CD4-positive, alpha-beta memory T cell (primary cell): ENCODE data around the gene ORM1. TPM values are rescaled to one million over a fixed set of nuclear protein-coding genes. Genes with fewer than 3 reads are reported as not detected.

Experiments used
- CTCF ChIA-PET: fragments of 350-600 bp; sonication (Branson Sonifier 250); formaldehyde crosslinking; loops from one replicate; lab custom pipeline; 2021; ENCODE audit warnings: inconsistent platforms; ENCODE audit not compliant: partially characterized antibody; lab: Charles Lee
- POLR2A ChIA-PET: fragments of 350-600 bp; sonication (Branson Sonifier 250); formaldehyde crosslinking; loops from one replicate; lab custom pipeline; 2021; ENCODE audit not compliant: partially characterized antibody; lab: Charles Lee
- DNase-seq, 5 donors: peaks; one replicate each; pipeline versions ENCODE4 v3.0.0 to v3.0.0-alpha.2; 2020 to 2022; ENCODE audit warnings: mixed read lengths in 1 of 5
- H3K27ac ChIP-seq: one replicate; pipeline ENCODE4 v1.7.0; 2013; ENCODE audit warnings: low read depth, low read length
- H3K27me3 ChIP-seq: 2 replicates; pipeline ENCODE4 v1.7.0; 2013; ENCODE audit warnings: mild to moderate bottlenecking, low read length, moderate library complexity; ENCODE audit not compliant: insufficient read depth
- H3K36me3 ChIP-seq: 2 replicates; pipeline ENCODE4 v1.7.0; 2013; ENCODE audit warnings: mild to moderate bottlenecking, low read length, moderate library complexity; ENCODE audit not compliant: insufficient read depth
- H3K4me1 ChIP-seq: 2 replicates; pipeline ENCODE4 v1.7.0; 2013; ENCODE audit warnings: mild to moderate bottlenecking, low read length, moderate library complexity; ENCODE audit not compliant: insufficient read depth
- H3K4me3 ChIP-seq, 2 donors: one replicate each; pipeline ENCODE4 v1.7.0; 2013; ENCODE audit warnings: low read length in 2 of 2, mild to moderate bottlenecking in 1 of 2
- H3K9me3 ChIP-seq, 2 donors: one replicate each; pipeline ENCODE4 v1.7.0; 2013; ENCODE audit warnings: low read length in 2 of 2, control low read depth in 1 of 2; ENCODE audit not compliant: control insufficient read depth in 1 of 2
- H3K27ac Mint-ChIP-seq, 7 donors: one replicate each; pipeline ENCODE4 v1.8.0; 2020 to 2021; ENCODE audit warnings: mixed read lengths in 7 of 7, mild to moderate bottlenecking in 6 of 7, inconsistent platforms in 3 of 7, moderate library complexity in 3 of 7
- H3K27me3 Mint-ChIP-seq, 2 donors: one replicate each; pipeline ENCODE4 v1.8.0; 2020 to 2021; ENCODE audit warnings: mixed read lengths in 2 of 2
- H3K36me3 Mint-ChIP-seq, 2 donors: one replicate each; pipeline ENCODE4 v1.8.0; 2020 to 2021; ENCODE audit warnings: mixed read lengths in 2 of 2, inconsistent platforms in 1 of 2, mild to moderate bottlenecking in 1 of 2
- H3K4me1 Mint-ChIP-seq, 4 donors: one replicate each; pipeline ENCODE4 v1.8.0; 2020 to 2021; ENCODE audit warnings: mixed read lengths in 4 of 4, mild to moderate bottlenecking in 1 of 4
- H3K4me3 Mint-ChIP-seq, 8 donors: one replicate each; pipeline ENCODE4 v1.8.0; 2020 to 2021; ENCODE audit warnings: mixed read lengths in 8 of 8, mild to moderate bottlenecking in 7 of 8, moderate library complexity in 6 of 8, inconsistent platforms in 3 of 8
- H3K9me3 Mint-ChIP-seq, 8 donors: one replicate each; pipeline ENCODE4 v1.8.0; 2020 to 2021; ENCODE audit warnings: mixed read lengths in 8 of 8, mild to moderate bottlenecking in 5 of 8, inconsistent platforms in 3 of 8, moderate library complexity in 1 of 8
- intact Hi-C: fragments of 100-400 bp; cut with micrococcal nuclease; formaldehyde crosslinking; loops from one replicate; pipeline ENCODE4 v1.15.1; 2023
- polyA plus RNA-seq, 2 donors: library from polyadenylated mRNA; unstranded; fragments of 300-500 nt; fragmentation: Illumina TruSeq; gene quantifications; one replicate each; pipeline ENCODE4 v1.2.3, GENCODE V29; 2021
- total RNA-seq, 2 experiments: library from RNA; stranded (reverse); gene quantifications; one replicate each; pipeline ENCODE4 v1.2.3, GENCODE V29; 2021

Gene ORM1
- total and polyA plus RNA-seq, 4 experiments from 2014 or later: not detected

DNA sequence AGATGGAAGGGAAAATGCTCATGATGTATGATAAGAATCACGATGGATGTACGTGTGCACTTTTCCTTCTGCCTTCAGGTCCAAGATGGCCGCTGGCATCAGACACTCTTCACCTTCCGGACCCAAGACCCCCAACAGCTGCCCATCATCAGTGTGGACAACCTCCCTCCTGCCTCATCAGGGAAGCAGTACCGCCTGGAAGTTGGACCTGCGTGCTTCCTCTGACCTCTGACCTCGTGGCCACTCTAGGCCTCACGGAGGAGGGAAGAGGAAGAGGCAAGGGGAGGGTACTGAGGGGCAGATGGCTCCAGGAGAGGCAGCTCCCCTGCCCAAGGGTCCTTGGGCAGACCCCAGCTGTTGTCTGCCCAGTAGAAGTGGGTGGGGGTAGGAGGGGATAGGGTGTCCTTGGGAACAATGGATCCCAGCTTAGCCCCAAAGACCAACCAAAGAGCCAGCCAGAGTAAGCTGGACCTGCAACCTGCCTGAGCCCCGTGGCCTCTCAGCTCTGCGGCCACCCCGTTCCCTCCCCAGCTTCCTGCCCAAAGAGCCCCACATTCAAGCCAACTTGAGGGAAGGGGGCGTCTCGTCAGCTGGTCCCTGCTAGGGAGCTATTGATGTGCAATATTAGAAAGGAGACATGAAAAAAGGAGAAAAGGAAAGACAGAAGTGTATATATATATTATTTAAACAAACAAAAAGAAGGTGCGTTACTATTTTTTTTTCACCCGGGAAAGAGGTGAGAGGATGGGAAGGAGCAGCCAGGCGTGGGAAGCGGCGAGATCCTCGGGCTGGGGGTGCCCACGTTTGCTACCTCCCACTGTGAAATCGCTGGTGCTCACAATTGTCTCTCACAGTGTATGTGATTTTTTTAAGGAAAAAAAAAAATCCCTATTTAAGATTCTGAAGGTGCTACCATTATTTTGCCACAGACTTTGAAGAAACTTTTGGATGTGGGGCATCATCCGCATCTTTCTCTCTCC lies 12.1 kb upstream of the ORM1 start:
- no peak overlapping the region for H3K27ac ChIP-seq
- intact Hi-C loops: no loop called here
- Mint-ChIP-seq H3K4me3 (no peak overlapping the region), H3K27ac (no peak overlapping the region), H3K4me1 (peaks cover 0 to 5% (median under 1%) of the 10 kb centered on the region in 4 donors), H3K9me3 (no peaks in the 10 kb centered on the region), H3K27me3 (no peaks in the 10 kb centered on the region), H3K36me3 (no peaks in the 10 kb centered on the region)
- H3K9me3 ChIP-seq: no peaks in the 10 kb centered on the region
- H3K27me3 ChIP-seq: no peaks in the 10 kb centered on the region
- ChIA-PET CTCF (no interaction called here), POLR2A (no interaction called here)
- no peak overlapping the region for H3K4me3 ChIP-seq
- peaks cover under 1% of the 10 kb centered on the region for H3K4me1 ChIP-seq
- no peak for DNase-seq
- no peaks in the 10 kb centered on the region for H3K36me3 ChIP-seq

DNA sequence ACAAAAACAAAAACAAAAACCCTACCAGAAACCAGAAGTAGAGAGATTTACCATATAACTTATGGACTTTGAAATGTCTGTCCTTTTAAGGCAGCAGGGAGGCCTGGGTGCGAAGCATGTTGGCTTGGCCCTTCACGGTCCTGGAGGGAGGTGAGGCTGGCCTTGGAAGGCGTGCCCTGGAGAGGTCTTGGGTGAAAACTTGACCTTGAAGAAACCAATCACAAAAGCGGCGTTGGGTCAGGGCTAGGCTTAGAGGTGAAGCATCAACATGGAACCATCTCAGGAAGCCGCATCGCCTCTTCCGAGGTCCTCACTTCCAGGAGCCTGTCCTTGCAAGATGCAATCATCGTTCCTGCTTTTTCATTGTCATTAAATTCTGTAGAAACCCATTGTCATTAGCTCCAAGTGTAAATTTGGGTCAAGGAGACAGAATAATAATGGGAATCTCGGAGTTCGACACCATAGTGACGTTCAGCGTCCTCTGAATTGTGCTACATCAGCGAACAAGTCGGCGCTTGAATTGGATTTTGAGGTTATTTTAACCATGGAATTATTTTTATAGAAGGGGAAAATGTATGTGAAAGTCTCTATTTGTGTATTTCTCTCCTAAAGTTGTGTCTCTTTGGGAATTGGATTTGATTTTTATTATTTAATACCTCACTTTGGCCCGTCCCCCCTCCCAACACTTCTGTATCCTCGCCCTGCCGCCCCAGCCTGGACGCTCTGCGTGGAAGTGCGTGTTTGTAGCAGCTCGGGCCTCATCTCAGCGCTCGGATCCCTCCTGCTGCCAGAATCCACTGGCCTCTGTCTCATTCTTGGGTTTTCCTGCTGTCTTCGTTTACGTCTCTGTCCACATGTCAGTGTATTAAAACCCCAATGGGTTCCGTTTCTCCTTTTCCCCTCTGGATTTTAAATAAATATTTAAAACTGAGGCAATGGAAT lies 11.1 kb upstream of the ORM1 start:
- no peak for DNase-seq
- H3K9me3 Mint-ChIP-seq: no peaks in the 10 kb centered on the region

GRCh38 chr9:114312513-114312875 lies 10.4 kb upstream of the ORM1 start:
- ChIA-PET POLR2A (no interaction called here), CTCF (no interaction called here)
- Histone ChIP-seq H3K4me3 (no peak overlapping the region), H3K27ac (no peak overlapping the region), H3K27me3 (no peaks in the 10 kb centered on the region), H3K36me3 (no peaks in the 10 kb centered on the region), H3K9me3 (no peaks in the 10 kb centered on the region), H3K4me1 (no peaks in the 10 kb centered on the region)
- no peak for DNase-seq
- no peaks in the 10 kb centered on the region for H3K4me1 Mint-ChIP-seq
- H3K27ac Mint-ChIP-seq: peak overlapping the region in 1 of 7 donors; percentile 6
- no peaks in the 10 kb centered on the region for H3K36me3 Mint-ChIP-seq
- no peak overlapping the region for H3K4me3 Mint-ChIP-seq
- intact Hi-C loops: no loop called here
- no peaks in the 10 kb centered on the region for H3K9me3 Mint-ChIP-seq
- peaks cover 0 to 3% of the 10 kb centered on the region in 2 donors for H3K27me3 Mint-ChIP-seq

More for the DNA sequence above, 11.1 kb upstream of the ORM1 start:
- H3K4me3 ChIP-seq: no peak overlapping the region
- no peaks in the 10 kb centered on the region for H3K36me3 ChIP-seq
- intact Hi-C loops: no loop called here
- no peaks in the 10 kb centered on the region for H3K27me3 ChIP-seq
- Mint-ChIP-seq H3K4me3 (no peak overlapping the region), H3K27me3 (peaks cover 0 to 3% of the 10 kb centered on the region in 2 donors), H3K4me1 (no peaks in the 10 kb centered on the region), H3K36me3 (no peaks in the 10 kb centered on the region), H3K27ac (no peak overlapping the region)
- H3K4me1 ChIP-seq: no peaks in the 10 kb centered on the region
- no peak overlapping the region for H3K27ac ChIP-seq
- H3K9me3 ChIP-seq: no peaks in the 10 kb centered on the region
- ChIA-PET POLR2A (no interaction called here), CTCF (no interaction called here)

DNA sequence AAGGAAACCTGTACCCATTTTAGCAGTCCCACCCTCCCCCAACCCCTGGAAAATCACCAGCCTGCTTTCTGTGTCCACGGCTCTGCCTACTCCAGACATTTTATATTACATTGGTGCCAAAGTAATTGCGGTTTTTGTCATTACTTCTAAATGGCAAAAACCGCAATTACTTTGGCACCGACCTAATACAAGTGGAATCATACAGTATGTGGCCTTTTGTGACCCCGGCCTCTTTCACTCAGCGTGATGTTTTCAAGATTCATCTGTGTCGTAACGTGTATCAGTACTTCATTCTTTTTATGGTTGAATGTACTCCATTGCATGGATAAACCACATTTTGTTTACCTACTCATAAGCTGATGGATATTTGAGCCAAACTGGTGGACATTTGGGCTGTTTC lies 9.7 kb upstream of the ORM1 start:
- ChIA-PET POLR2A (no interaction called here), CTCF (no interaction called here)
- H3K36me3 ChIP-seq: no peaks in the 10 kb centered on the region
- no peak overlapping the region for H3K27ac ChIP-seq
- DNase-seq: no peak
- peaks cover 0 to 3% of the 10 kb centered on the region in 2 donors for H3K27me3 Mint-ChIP-seq
- no peaks in the 10 kb centered on the region for H3K9me3 Mint-ChIP-seq
- H3K4me3 Mint-ChIP-seq: no peak overlapping the region
- intact Hi-C loops: no loop called here
- no peaks in the 10 kb centered on the region for H3K4me1 ChIP-seq
- no peaks in the 10 kb centered on the region for H3K4me1 Mint-ChIP-seq
- no peak overlapping the region for H3K4me3 ChIP-seq
- H3K27ac Mint-ChIP-seq: no peak overlapping the region
- H3K27me3 ChIP-seq: no peaks in the 10 kb centered on the region
- H3K36me3 Mint-ChIP-seq: no peaks in the 10 kb centered on the region
- no peaks in the 10 kb centered on the region for H3K9me3 ChIP-seq

GRCh38 chr9:114314256-114314867 lies 8.5 kb upstream of the ORM1 start:
- Histone ChIP-seq H3K4me1 (no peaks in the 10 kb centered on the region), H3K36me3 (no peaks in the 10 kb centered on the region), H3K27ac (no peak overlapping the region), H3K27me3 (no peaks in the 10 kb centered on the region), H3K4me3 (no peak overlapping the region), H3K9me3 (no peaks in the 10 kb centered on the region)
- Mint-ChIP-seq H3K27ac (no peak overlapping the region), H3K9me3 (no peaks in the 10 kb centered on the region), H3K36me3 (no peaks in the 10 kb centered on the region), H3K4me1 (no peaks in the 10 kb centered on the region), H3K4me3 (no peak overlapping the region), H3K27me3 (peaks cover 5 to 10% of the 10 kb centered on the region in 2 donors)
- ChIA-PET CTCF (interaction anchor here (1.1 kb wide), 1 partner anchor 91 kb away, joined by 5 read pairs; no protein-coding TSS in a partner anchor), POLR2A (no interaction called here)
- intact Hi-C loops: no loop called here
- no peak for DNase-seq

DNA sequence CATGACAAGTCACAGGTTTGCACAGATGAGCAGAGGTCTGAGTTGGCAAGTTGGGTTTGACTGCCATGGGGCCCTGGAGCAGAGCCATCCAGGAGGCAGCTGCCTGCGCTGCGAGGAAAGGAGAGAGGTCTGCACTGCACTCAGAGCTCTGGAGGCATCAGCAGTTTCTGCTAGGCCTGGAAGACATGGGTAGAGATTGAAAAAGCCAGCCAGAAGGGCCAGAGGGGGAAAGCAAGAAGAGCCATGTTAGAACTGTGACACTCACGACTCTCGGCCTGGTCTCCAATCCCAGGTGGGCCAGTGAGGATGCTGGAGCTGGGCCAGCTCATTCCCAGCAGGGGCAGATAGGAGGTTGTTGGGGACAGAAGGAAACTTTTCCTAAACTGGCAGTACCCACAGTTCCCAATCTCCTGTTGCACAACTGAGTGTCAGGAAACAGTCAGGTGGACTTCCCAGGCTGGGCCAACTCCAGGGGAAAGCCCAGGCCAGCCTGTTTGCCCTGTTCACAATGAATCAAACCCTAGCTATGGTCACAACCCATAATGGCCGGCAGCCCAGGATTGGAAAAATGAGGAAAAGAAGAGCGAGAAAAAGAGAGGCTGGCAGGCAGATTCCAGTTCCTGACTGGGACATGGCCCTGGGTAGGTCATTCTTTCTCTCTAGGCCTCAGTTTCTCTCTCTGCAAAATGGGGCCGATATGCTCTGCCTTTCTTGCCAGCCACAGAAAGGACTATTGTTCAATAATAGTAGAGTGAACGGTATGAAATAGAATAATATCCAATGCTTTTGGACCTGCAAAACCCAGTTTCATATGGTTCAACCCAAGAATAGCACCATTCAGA lies 7.8 kb upstream of the ORM1 start:
- no peaks in the 10 kb centered on the region for H3K4me1 ChIP-seq
- H3K36me3 ChIP-seq: no peaks in the 10 kb centered on the region
- Mint-ChIP-seq H3K4me3 (no peak overlapping the region), H3K4me1 (no peaks in the 10 kb centered on the region), H3K27me3 (peaks cover 6 to 10% of the 10 kb centered on the region in 2 donors), H3K36me3 (no peaks in the 10 kb centered on the region), H3K9me3 (no peaks in the 10 kb centered on the region), H3K27ac (peak overlapping the region in 1 of 7 donors; percentile 73)
- H3K27me3 ChIP-seq: no peaks in the 10 kb centered on the region
- H3K4me3 ChIP-seq: no peak overlapping the region
- CTCF ChIA-PET: interaction anchor here (0.5 to 1.1 kb wide), 3 partner anchors 25 to 172 kb away, joined by 3 to 5 read pairs (median 3); no protein-coding TSS in a partner anchor
- POLR2A ChIA-PET: no interaction called here
- H3K27ac ChIP-seq: no peak overlapping the region
- H3K9me3 ChIP-seq: no peaks in the 10 kb centered on the region
- intact Hi-C loops: no loop called here
- no peak for DNase-seq
